ENCODE results near the gene ACAN. TPM values are rescaled to one million over a fixed set of nuclear protein-coding genes. Genes with fewer than 3 reads are reported as not detected.

ACAN gene
- total RNA-seq, 1 donor from 2014 or later = 0.03 TPM

DNA sequence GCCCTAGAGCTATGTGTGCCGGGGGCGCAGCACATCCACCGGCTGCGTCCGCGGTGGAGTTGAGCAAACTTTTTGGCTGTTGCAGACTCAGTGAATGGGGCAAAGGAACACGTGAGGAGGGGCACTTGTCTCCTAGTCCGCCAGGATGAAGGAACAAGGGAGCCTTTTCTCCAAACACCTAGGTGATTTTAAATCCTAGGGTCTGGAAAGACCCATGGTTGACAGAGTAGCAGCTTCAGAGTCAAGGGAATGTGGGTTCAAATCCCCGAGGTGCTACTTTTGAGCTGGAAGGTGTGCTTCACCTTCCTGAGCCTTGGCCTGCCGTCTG, 648 bp downstream of the ACAN start:
- peak overlapping the region; percentile 65 for H3K4me3 Mint-ChIP-seq (ENCODE audit: unreplicated experiment)
- H3K36me3 Mint-ChIP-seq (ENCODE audit: low read depth, unreplicated experiment) = no peaks in the 10 kb centered on the region
- no peaks in the 10 kb centered on the region for H3K9me3 Mint-ChIP-seq (ENCODE audit: unreplicated experiment)
- TF ChIP-seq, protein P1, sequence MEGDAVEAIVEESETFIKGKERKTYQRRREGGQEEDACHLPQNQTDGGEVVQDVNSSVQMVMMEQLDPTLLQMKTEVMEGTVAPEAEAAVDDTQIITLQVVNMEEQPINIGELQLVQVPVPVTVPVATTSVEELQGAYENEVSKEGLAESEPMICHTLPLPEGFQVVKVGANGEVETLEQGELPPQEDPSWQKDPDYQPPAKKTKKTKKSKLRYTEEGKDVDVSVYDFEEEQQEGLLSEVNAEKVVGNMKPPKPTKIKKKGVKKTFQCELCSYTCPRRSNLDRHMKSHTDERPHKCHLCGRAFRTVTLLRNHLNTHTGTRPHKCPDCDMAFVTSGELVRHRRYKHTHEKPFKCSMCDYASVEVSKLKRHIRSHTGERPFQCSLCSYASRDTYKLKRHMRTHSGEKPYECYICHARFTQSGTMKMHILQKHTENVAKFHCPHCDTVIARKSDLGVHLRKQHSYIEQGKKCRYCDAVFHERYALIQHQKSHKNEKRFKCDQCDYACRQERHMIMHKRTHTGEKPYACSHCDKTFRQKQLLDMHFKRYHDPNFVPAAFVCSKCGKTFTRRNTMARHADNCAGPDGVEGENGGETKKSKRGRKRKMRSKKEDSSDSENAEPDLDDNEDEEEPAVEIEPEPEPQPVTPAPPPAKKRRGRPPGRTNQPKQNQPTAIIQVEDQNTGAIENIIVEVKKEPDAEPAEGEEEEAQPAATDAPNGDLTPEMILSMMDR (IDR thresholded peaks at IDR 0.05; ENCODE audit: unreplicated experiment) = no peak
- peaks cover 25% of the 10 kb centered on the region for H3K27me3 Mint-ChIP-seq (ENCODE audit: unreplicated experiment)
- no peak for DNase-seq (ENCODE audit: low spot score)
- peaks cover 4% of the 10 kb centered on the region for H3K4me1 Mint-ChIP-seq (ENCODE audit: unreplicated experiment)
- H3K27ac Mint-ChIP-seq (ENCODE audit: unreplicated experiment) = no peak overlapping the region

DNA sequence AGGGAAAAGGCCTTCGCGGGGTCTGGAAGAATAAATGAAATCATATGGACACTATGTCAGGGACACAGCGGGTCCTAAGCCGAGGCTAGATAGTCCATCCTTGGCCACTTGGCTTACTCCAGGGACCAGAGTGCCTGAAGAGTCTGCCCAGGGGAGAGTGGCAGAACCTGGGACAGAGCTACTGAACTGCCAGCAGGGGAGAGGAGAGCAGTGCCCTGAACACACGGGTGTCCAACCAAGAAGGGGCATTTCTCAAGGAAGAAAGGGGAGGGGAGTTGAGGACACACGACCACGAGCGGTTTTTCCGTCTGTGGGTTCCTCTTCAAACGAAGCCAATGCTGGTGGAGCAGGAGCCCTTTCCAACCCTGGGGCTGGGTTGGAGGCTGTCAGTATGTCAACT, 1.0 kb downstream of the ACAN start:
- TF ChIP-seq, protein P1 (IDR thresholded peaks at IDR 0.05; ENCODE audit: unreplicated experiment) = no peak
- Mint-ChIP-seq H3K27ac (ENCODE audit: unreplicated experiment) (no peak overlapping the region), H3K4me3 (ENCODE audit: unreplicated experiment) (no peak overlapping the region), H3K4me1 (ENCODE audit: unreplicated experiment) (peaks cover 4% of the 10 kb centered on the region), H3K9me3 (ENCODE audit: unreplicated experiment) (no peaks in the 10 kb centered on the region), H3K36me3 (ENCODE audit: low read depth, unreplicated experiment) (no peaks in the 10 kb centered on the region), H3K27me3 (ENCODE audit: unreplicated experiment) (peaks cover 25% of the 10 kb centered on the region)
- no peak for DNase-seq (ENCODE audit: low spot score)

DNA sequence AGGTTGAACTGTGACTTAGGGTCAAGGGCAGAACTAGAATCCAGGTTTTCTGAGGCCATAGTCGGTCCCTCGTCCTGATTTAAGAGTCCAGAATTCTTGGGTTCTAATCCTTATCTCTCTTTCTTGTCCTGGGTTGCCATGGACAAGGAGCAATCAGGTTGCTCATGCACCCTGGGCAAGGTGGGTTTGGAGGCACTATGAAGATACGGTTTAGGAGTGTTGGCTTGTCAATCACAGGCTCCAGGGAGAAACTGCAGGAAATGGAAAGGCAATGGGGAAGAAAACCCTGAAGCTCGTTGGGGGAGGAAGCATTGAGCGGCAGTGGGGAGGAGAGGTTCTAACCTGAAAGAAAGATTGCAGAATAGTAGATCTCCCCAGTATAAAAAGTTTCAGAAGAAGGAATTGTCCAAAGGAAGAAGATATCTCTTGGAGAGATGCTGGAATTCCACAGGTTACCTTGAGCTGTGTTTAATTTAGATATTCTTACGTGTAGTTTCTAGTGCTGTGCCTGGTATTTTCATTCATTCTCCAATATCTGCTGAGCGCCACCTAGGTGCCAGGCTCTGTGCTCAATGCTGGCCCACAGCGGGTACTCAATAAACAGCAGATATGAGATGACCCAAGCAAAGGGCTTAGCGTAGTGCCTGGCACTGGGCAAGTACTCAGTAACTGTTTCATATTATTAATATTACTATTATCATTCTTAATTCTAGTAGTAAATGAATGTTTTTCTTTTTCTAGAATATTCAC, 2.0 kb downstream of the ACAN start:
- Mint-ChIP-seq H3K4me1 (ENCODE audit: unreplicated experiment) (peaks cover 4% of the 10 kb centered on the region), H3K4me3 (ENCODE audit: unreplicated experiment) (no peak overlapping the region), H3K9me3 (ENCODE audit: unreplicated experiment) (no peaks in the 10 kb centered on the region), H3K36me3 (ENCODE audit: low read depth, unreplicated experiment) (no peaks in the 10 kb centered on the region), H3K27me3 (ENCODE audit: unreplicated experiment) (peaks cover 25% of the 10 kb centered on the region), H3K27ac (ENCODE audit: unreplicated experiment) (no peak overlapping the region)
- DNase-seq (ENCODE audit: low spot score) = no peak
- TF ChIP-seq, protein P1 (IDR thresholded peaks at IDR 0.05; ENCODE audit: unreplicated experiment) = no peak

DNA sequence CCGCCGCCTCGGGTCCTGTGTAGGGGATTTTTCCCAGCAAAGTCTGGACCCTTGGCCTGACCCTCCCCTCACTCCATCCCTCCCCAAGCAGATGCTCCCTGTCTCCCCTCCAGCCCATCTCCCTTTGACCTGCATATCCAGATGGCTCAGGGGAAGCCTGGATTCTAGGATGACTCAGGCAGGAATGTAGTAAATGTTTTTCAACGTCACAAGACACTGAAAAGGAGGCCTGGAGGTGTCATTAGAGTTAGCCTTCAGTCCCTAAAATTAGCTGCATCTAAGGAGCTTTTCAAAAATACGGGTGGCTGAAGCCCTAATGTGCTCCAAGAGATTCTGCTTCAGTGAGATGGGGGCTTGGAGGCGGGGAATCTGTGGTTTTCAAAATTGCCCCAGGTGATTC, 7.2 kb downstream of the ACAN start:
- no peaks in the 10 kb centered on the region for H3K4me1 Mint-ChIP-seq (ENCODE audit: unreplicated experiment)
- no peaks in the 10 kb centered on the region for H3K9me3 Mint-ChIP-seq (ENCODE audit: unreplicated experiment)
- TF ChIP-seq, protein P1 (IDR thresholded peaks at IDR 0.05; ENCODE audit: unreplicated experiment) = no peak

DNA sequence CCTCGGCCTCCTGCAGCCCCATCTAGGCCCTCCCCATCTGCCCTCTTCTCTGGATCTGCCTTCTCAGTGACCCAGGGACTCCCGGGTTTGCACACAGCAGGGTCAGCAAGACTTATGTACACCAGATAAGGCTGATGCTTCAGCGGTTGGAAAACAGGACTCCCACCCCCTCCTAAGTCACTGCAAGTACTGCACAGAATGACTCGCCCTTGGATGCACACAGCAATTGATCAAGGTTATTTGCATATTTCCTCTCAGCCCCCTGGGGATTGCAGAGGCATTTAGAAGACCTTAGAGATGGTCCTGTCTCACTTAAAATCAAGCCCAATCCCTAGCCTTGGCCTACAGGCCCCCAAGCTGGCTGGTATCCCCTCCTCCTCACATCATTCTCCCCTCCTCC, 8.9 kb downstream of the ACAN start:
- Mint-ChIP-seq H3K4me1 (ENCODE audit: unreplicated experiment) (no peaks in the 10 kb centered on the region), H3K36me3 (ENCODE audit: low read depth, unreplicated experiment) (no peaks in the 10 kb centered on the region), H3K4me3 (ENCODE audit: unreplicated experiment) (no peak overlapping the region), H3K27me3 (ENCODE audit: unreplicated experiment) (peaks cover 3% of the 10 kb centered on the region), H3K27ac (ENCODE audit: unreplicated experiment) (no peak overlapping the region), H3K9me3 (ENCODE audit: unreplicated experiment) (no peaks in the 10 kb centered on the region)
- DNase-seq (ENCODE audit: low spot score) = no peak
- TF ChIP-seq, protein P1 (IDR thresholded peaks at IDR 0.05; ENCODE audit: unreplicated experiment) = no peak

More for the DNA sequence above, 7.2 kb downstream of the ACAN start:
- H3K4me3 Mint-ChIP-seq (ENCODE audit: unreplicated experiment) = no peak overlapping the region
- no peak for DNase-seq (ENCODE audit: low spot score)
- H3K27ac Mint-ChIP-seq (ENCODE audit: unreplicated experiment) = no peak overlapping the region
- peaks cover 5% of the 10 kb centered on the region for H3K27me3 Mint-ChIP-seq (ENCODE audit: unreplicated experiment)
- no peaks in the 10 kb centered on the region for H3K36me3 Mint-ChIP-seq (ENCODE audit: low read depth, unreplicated experiment)

Measured in endothelial cell (in vitro differentiated cells).